HEK293 (cell line): ENCODE data around the gene NAGLU.
A peak's percentile ranks its signal among the peaks of the same experiment; 100 is the strongest.

Experiments
- CTCF ChIA-PET: fragments of 350-600 bp; formaldehyde crosslinking; extraction: SDS; loops from one replicate; lab custom pipeline; 2021; ENCODE audit warnings: antibody characterized with exemption; lab: Yijun Ruan, JAX
- POLR2A ChIA-PET: fragments of 300-600 bp; formaldehyde crosslinking; extraction: SDS; loops from one replicate; lab custom pipeline; 2020; ENCODE audit warnings: antibody characterized with exemption, inconsistent platforms; lab: Yijun Ruan, JAX
- H3K27ac ChIP-seq: fragments of 200-500 bp; sonication (Bioruptor generic); 2 replicates; pipeline ENCODE4 v1.5.1; 2014; ENCODE audit warnings: low read depth, low read length, control low read depth, inconsistent platforms; ENCODE audit errors: extremely low read depth
- H3K36me3 ChIP-seq, 2 experiments: fragments of 200-500 bp in 1 of 2; sonication (Bioruptor generic) in 1 of 2; 1 replicate in 1 of 2; 2 replicates in 1 of 2; pipeline ENCODE4 v1.5.1; 2014 to 2017; ENCODE audit warnings: inconsistent platforms in 2 of 2, low read length in 2 of 2; ENCODE audit not compliant: control insufficient read depth in 2 of 2, insufficient read depth in 1 of 2
- H3K4me1 ChIP-seq: fragments of 200-500 bp; sonication (Bioruptor generic); 2 replicates; pipeline ENCODE4 v1.5.1; 2014; ENCODE audit warnings: mild to moderate bottlenecking, low read length, inconsistent platforms; ENCODE audit not compliant: control insufficient read depth, insufficient read depth
- H3K4me3 ChIP-seq: 2 replicates; pipeline ENCODE4 v1.5.1; 2011; ENCODE audit warnings: low read depth, mild to moderate bottlenecking, control low read depth, low read length, moderate library complexity
- H3K9me3 ChIP-seq: fragments of 200-500 bp; sonication (Bioruptor generic); 2 replicates; pipeline ENCODE4 v1.5.1; 2014; ENCODE audit warnings: low read depth, low read length, inconsistent platforms; ENCODE audit not compliant: control insufficient read depth, insufficient read depth
- KLF7 ChIP-seq: fragments of 450-650 bp; formaldehyde crosslinking; IDR thresholded peaks from 2 replicates; pipeline ENCODE4 v1.5.1; 2016; ENCODE audit warnings: missing biosample characterization, missing genetic modification characterization, borderline replicate concordance
- SP2 ChIP-seq: fragments of 450-650 bp; formaldehyde crosslinking; IDR thresholded peaks from 2 replicates; pipeline ENCODE4 v1.5.1; 2016; ENCODE audit warnings: missing biosample characterization, missing genetic modification characterization
- WT1 ChIP-seq: fragments of 450-650 bp; formaldehyde crosslinking; IDR thresholded peaks from 2 replicates; pipeline ENCODE4 v1.5.1; 2016; ENCODE audit warnings: missing biosample characterization, missing genetic modification characterization
- YY1 ChIP-seq: fragments of 450-650 bp; formaldehyde crosslinking; IDR thresholded peaks from 2 replicates; pipeline ENCODE4 v1.5.1; 2018; ENCODE audit warnings: missing biosample characterization, missing genetic modification characterization
- ZBTB20 ChIP-seq: fragments of 450-650 bp; formaldehyde crosslinking; IDR thresholded peaks from 2 replicates; pipeline ENCODE4 v1.5.1; 2016; ENCODE audit warnings: missing biosample characterization, missing genetic modification characterization
- ZBTB7A ChIP-seq: fragments of 450-650 bp; formaldehyde crosslinking; IDR thresholded peaks from 2 replicates; pipeline ENCODE4 v1.5.1; 2016; ENCODE audit warnings: low read depth, missing biosample characterization, missing genetic modification characterization
- ZFP41 ChIP-seq: fragments of 450-650 bp; formaldehyde crosslinking; IDR thresholded peaks from 2 replicates; pipeline ENCODE4 v1.5.1; 2016; ENCODE audit warnings: missing biosample characterization, missing genetic modification characterization, borderline replicate concordance
- ZNF157 ChIP-seq: fragments of 450-650 bp; formaldehyde crosslinking; IDR thresholded peaks from 2 replicates; pipeline ENCODE4 v1.5.1; 2016; ENCODE audit warnings: missing biosample characterization, missing genetic modification characterization
- ZNF214 ChIP-seq: fragments of 450-650 bp; formaldehyde crosslinking; IDR thresholded peaks from 2 replicates; pipeline ENCODE4 v1.5.1; 2017; ENCODE audit warnings: missing biosample characterization, mild to moderate bottlenecking, missing genetic modification characterization, borderline replicate concordance
- ZNF341 ChIP-seq: fragments of 450-650 bp; formaldehyde crosslinking; IDR thresholded peaks from 2 replicates; pipeline ENCODE4; 2016; ENCODE audit warnings: low read depth, missing biosample characterization, missing genetic modification characterization
- ZNF398 ChIP-seq: fragments of 450-650 bp; formaldehyde crosslinking; IDR thresholded peaks from 2 replicates; pipeline ENCODE4 v1.5.1; 2017; ENCODE audit warnings: missing biosample characterization, missing genetic modification characterization
- ZNF514 ChIP-seq: fragments of 450-650 bp; formaldehyde crosslinking; IDR thresholded peaks from 2 replicates; pipeline ENCODE4 v1.5.1; 2016; ENCODE audit warnings: missing biosample characterization, missing genetic modification characterization
- ZNF521 ChIP-seq: fragments of 450-650 bp; formaldehyde crosslinking; IDR thresholded peaks from 2 replicates; pipeline ENCODE4 v1.5.1; 2017; ENCODE audit warnings: missing biosample characterization, mild to moderate bottlenecking, missing genetic modification characterization
- ZNF571 ChIP-seq: fragments of 450-650 bp; formaldehyde crosslinking; IDR thresholded peaks from 2 replicates; pipeline ENCODE4 v1.5.0; 2017; ENCODE audit warnings: missing biosample characterization, missing genetic modification characterization
- ZNF747 ChIP-seq: fragments of 450-650 bp; formaldehyde crosslinking; IDR thresholded peaks from 2 replicates; pipeline ENCODE4 v1.5.1; 2016; ENCODE audit warnings: missing biosample characterization, missing genetic modification characterization
- ZNF768 ChIP-seq: fragments of 450-650 bp; formaldehyde crosslinking; IDR thresholded peaks from 2 replicates; pipeline ENCODE4 v1.5.1; 2018; ENCODE audit warnings: missing biosample characterization, mild to moderate bottlenecking, missing genetic modification characterization
- TF ChIP-seq, protein P1 (sequence below): fragments of 450-650 bp; formaldehyde crosslinking; IDR thresholded peaks from 2 replicates; pipeline ENCODE4 v1.5.1; 2016; ENCODE audit warnings: missing biosample characterization, missing genetic modification characterization
- TF ChIP-seq, protein P2 (sequence below): fragments of 450-650 bp; formaldehyde crosslinking; IDR thresholded peaks from 2 replicates; pipeline ENCODE4 v1.5.1; 2016; ENCODE audit warnings: missing biosample characterization, missing genetic modification characterization, borderline replicate concordance
- TF ChIP-seq, protein P3 (sequence below): fragments of 450-650 bp; formaldehyde crosslinking; IDR thresholded peaks from 2 replicates; pipeline ENCODE4 v1.5.1; 2016; ENCODE audit warnings: missing biosample characterization, missing genetic modification characterization

The NAGLU gene

GRCh38 chr17:42553866-42554249, 17.8 kb downstream of the NAGLU start:
- Histone ChIP-seq H3K4me1 (peaks cover 7% of the 10 kb centered on the region; the same call in 1 of the 2 replicates), H3K4me3 (peak overlapping the region; percentile 68), H3K27ac (peak overlapping the region; percentile 95), H3K9me3 (no peaks in the 10 kb centered on the region), H3K36me3 (peaks cover 0 to 4% of the 10 kb centered on the region in 2 experiments; a peak in 2 of 3 replicates)
- POLR2A ChIA-PET, result interaction anchor here (0.9 to 2.4 kb wide), 10 partner anchors 8 to 278 kb away, joined by 3 to 16 read pairs (median 6); partner anchors contain the start of genes CAVIN1, MLX, NAGLU and PSMC3IP
- CTCF ChIA-PET, result interaction anchor here (1.0 to 1.4 kb wide), 3 partner anchors 11 to 24 kb away, joined by 3 to 4 read pairs (median 3); no protein-coding TSS in a partner anchor
- peak; percentile 99; the same call in 1 of the 2 replicates for TF ChIP-seq ZNF768 (tag by site-specific recombination)
- no peak for TF ChIP-seq WT1 (tag by site-specific recombination)
- TF ChIP-seq, all 188 proteins: peak for 1

GRCh38 chr17:42554250-42555121, 18.4 kb downstream of the NAGLU start:
- H3K27ac ChIP-seq, result peak overlapping the region; percentile 95
- H3K4me1 ChIP-seq, result peaks cover 5% of the 10 kb centered on the region; the same call in 1 of the 2 replicates
- peaks cover 0 to 4% of the 10 kb centered on the region in 2 experiments; a peak in 2 of 3 replicates for H3K36me3 ChIP-seq
- peak overlapping the region; percentile 68 for H3K4me3 ChIP-seq
- ChIA-PET CTCF (interaction anchor here (0.6 to 1.6 kb wide), 10 partner anchors 8 to 453 kb away, joined by 3 to 8 read pairs (median 4); partner anchors contain the start of genes NAGLU and PSMC3IP), POLR2A (interaction anchor here (0.7 to 2.4 kb wide), 13 partner anchors 8 to 279 kb away, joined by 3 to 16 read pairs (median 5); partner anchors contain the start of genes CAVIN1, MLX, NAGLU and PSMC3IP)
- H3K9me3 ChIP-seq, result no peaks in the 10 kb centered on the region
- TF ChIP-seq ZNF341 (peak; percentile 81), ZNF214 (no peak), ZNF514 (tag by site-specific recombination) (no peak), ZBTB20 (peak; percentile 95), ZFP41 (tag by site-specific recombination) (no peak), ZBTB7A (tag by site-specific recombination) (peak; percentile 37; the same call in 1 of the 2 replicates), SP2 (tag by site-specific recombination) (peak; percentile 67), ZNF747 (tag by site-specific recombination) (no peak), ZNF398 (tag by site-specific recombination) (no peak), ZNF157 (tag by site-specific recombination) (no peak), KLF7 (0 out of 2 replicates have a peak, but pooled peaks have one; percentile 37), YY1 (tag by site-specific recombination) (peak; percentile 44; the same call in 1 of the 2 replicates), ZNF571 (tag by site-specific recombination) (no peak), ZNF521 (tag by site-specific recombination) (no peak)
- TF ChIP-seq, protein P1, sequence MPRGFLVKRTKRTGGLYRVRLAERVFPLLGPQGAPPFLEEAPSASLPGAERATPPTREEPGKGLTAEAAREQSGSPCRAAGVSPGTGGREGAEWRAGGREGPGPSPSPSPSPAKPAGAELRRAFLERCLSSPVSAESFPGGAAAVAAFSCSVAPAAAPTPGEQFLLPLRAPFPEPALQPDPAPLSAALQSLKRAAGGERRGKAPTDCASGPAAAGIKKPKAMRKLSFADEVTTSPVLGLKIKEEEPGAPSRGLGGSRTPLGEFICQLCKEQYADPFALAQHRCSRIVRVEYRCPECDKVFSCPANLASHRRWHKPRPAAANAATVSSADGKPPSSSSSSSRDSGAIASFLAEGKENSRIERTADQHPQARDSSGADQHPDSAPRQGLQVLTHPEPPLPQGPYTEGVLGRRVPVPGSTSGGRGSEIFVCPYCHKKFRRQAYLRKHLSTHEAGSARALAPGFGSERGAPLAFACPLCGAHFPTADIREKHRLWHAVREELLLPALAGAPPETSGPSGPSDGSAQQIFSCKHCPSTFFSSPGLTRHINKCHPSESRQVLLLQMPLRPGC (tag by site-specific recombination), result peak; percentile 55
- TF ChIP-seq, protein P2, sequence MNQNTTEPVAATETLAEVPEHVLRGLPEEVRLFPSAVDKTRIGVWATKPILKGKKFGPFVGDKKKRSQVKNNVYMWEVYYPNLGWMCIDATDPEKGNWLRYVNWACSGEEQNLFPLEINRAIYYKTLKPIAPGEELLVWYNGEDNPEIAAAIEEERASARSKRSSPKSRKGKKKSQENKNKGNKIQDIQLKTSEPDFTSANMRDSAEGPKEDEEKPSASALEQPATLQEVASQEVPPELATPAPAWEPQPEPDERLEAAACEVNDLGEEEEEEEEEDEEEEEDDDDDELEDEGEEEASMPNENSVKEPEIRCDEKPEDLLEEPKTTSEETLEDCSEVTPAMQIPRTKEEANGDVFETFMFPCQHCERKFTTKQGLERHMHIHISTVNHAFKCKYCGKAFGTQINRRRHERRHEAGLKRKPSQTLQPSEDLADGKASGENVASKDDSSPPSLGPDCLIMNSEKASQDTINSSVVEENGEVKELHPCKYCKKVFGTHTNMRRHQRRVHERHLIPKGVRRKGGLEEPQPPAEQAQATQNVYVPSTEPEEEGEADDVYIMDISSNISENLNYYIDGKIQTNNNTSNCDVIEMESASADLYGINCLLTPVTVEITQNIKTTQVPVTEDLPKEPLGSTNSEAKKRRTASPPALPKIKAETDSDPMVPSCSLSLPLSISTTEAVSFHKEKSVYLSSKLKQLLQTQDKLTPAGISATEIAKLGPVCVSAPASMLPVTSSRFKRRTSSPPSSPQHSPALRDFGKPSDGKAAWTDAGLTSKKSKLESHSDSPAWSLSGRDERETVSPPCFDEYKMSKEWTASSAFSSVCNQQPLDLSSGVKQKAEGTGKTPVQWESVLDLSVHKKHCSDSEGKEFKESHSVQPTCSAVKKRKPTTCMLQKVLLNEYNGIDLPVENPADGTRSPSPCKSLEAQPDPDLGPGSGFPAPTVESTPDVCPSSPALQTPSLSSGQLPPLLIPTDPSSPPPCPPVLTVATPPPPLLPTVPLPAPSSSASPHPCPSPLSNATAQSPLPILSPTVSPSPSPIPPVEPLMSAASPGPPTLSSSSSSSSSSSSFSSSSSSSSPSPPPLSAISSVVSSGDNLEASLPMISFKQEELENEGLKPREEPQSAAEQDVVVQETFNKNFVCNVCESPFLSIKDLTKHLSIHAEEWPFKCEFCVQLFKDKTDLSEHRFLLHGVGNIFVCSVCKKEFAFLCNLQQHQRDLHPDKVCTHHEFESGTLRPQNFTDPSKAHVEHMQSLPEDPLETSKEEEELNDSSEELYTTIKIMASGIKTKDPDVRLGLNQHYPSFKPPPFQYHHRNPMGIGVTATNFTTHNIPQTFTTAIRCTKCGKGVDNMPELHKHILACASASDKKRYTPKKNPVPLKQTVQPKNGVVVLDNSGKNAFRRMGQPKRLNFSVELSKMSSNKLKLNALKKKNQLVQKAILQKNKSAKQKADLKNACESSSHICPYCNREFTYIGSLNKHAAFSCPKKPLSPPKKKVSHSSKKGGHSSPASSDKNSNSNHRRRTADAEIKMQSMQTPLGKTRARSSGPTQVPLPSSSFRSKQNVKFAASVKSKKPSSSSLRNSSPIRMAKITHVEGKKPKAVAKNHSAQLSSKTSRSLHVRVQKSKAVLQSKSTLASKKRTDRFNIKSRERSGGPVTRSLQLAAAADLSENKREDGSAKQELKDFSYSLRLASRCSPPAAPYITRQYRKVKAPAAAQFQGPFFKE (tag by site-specific recombination), result no peak
- TF ChIP-seq, protein P3, sequence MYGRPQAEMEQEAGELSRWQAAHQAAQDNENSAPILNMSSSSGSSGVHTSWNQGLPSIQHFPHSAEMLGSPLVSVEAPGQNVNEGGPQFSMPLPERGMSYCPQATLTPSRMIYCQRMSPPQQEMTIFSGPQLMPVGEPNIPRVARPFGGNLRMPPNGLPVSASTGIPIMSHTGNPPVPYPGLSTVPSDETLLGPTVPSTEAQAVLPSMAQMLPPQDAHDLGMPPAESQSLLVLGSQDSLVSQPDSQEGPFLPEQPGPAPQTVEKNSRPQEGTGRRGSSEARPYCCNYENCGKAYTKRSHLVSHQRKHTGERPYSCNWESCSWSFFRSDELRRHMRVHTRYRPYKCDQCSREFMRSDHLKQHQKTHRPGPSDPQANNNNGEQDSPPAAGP, result peak; percentile 76
